Prostate gland (tissue), 2 donors: ENCODE measurements around the gene IGF2. TPM values are rescaled to one million over a fixed set of nuclear protein-coding genes. Genes with fewer than 3 reads are reported as not detected.

ENCODE experiments used
- DNase-seq: peaks from one replicate; pipeline ENCODE4 v3.0.0-alpha.2; 2019; ENCODE audit warnings: low spot score
- H3K27ac ChIP-seq, 2 donors: fragments of 200-600 bp; sonication (generic); 2 replicates each; pipeline ENCODE4 v1.5.1; 2017 to 2019
- H3K27me3 ChIP-seq: fragments of 200-600 bp; sonication (generic); replicated peaks from 2 replicates; pipeline ENCODE4 v1.5.1; 2019; ENCODE audit not compliant: insufficient read depth
- H3K36me3 ChIP-seq, 2 donors: fragments of 200-600 bp; sonication (generic); 1 replicate in 1 of 2; 2 replicates in 1 of 2; pipeline versions ENCODE4 v1.5.1 to v1.8.1; 2017 to 2019
- H3K4me1 ChIP-seq: fragments of 200-600 bp; sonication (generic); replicated peaks from 2 replicates; pipeline ENCODE4 v1.5.1; 2019
- H3K4me3 ChIP-seq, 2 donors: fragments of 200-600 bp; sonication (generic); 2 replicates each; pipeline ENCODE4 v1.5.1; 2017 to 2019
- H3K9me3 ChIP-seq: fragments of 200-600 bp; sonication (generic); 2 replicates; pipeline ENCODE4 v1.5.1; 2017
- CTCF ChIP-seq, 4 experiments: fragments of 200-600 bp in 2 of 4; fragments of 450-650 bp in 2 of 4; sonication (generic) in 2 of 4; IDR thresholded peaks; 1 replicate in 3 of 4; 2 replicates in 1 of 4; pipeline ENCODE4 v1.5.1; 2016 to 2019; ENCODE audit warnings: antibody characterized with exemption in 4 of 4, mild to moderate bottlenecking in 2 of 4, moderate library complexity in 2 of 4
- POLR2A ChIP-seq: fragments of 450-650 bp; IDR thresholded peaks from one replicate; pipeline ENCODE4 v1.6.1; 2016; ENCODE audit warnings: antibody characterized with exemption, mild to moderate bottlenecking
- POLR2AphosphoS5 ChIP-seq: sonication (generic); formaldehyde crosslinking; IDR thresholded peaks from one replicate; pipeline ENCODE4 v1.6.1; 2017; ENCODE audit warnings: antibody characterized with exemption
- WGBS: methylation state at CpG from one replicate; pipeline ENCODE4 v1.1.5; 2018; 5-methylcytosine and 5-hydroxymethylcytosine counted together
- intact Hi-C: fragments of 100-400 bp; cut with DNase I; formaldehyde crosslinking; loops from one replicate; pipeline ENCODE4 v1.14.2; 2022
- total RNA-seq, 2 donors: library from RNA; depleted of rRNA; stranded (reverse); fragments of >200 nt; gene quantifications; one replicate each; pipeline ENCODE4 v1.1.0, GENCODE V29; 2016

Gene IGF2
- total RNA-seq, 2 donors from 2014 or later = 4.1 to 80.7 TPM

DNA sequence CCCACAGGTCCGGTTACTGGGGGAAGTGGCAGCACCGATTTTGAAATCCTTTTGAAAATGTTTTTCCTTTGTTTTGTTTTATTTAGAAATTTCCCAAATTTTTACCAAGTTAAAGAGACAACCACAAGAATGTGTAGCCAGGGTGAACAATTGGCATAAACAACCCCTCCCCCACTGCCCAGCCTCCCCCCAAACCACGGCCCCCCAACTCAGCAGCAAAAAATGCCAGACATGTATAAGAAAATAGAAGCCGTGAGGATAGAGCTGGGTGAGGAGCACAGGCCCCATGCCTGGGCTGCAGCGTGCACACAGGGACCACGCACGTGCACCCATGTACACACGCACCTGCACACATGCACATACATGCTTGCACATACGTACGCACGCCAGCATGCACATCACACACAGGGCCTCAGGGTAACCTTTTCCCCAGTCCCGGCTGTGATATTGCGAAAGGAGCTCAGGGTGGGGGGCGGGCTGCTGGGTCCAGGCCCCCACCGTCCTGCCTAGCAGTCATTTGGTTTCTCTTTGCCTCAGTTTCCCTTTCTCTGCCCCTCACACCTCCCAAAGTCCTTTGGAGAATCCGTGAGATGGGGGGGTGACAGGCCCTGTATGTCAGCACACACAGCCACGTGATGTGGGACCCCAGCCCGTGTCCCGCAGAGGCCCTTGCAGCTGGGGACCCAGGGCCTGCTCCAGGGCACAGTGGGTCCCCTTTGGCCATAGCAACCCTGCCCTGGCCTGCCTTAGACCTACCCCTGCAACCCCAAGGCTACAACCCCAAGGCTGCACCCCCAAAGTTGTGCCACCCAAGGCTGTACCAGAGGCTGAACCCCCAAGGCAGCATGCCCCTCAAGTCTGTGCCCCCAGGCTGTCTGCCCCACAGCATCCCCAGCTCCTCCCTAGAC lies 42.9 kb downstream of the IGF2 start:
- intact Hi-C loops = no loop called here
- DNase-seq = no peak
- Histone ChIP-seq H3K4me3 (no peak overlapping the region), H3K27me3 (no peaks in the 10 kb centered on the region), H3K36me3 (no peaks in the 10 kb centered on the region), H3K27ac (peak overlapping the region; percentile 47 to 70), H3K9me3 (no peaks in the 10 kb centered on the region), H3K4me1 (peaks cover 11% of the 10 kb centered on the region)
- 96% methylated on average over 19 of the region's 19 CpGs for WGBS
- TF ChIP-seq POLR2A = no peak
- no peak for TF ChIP-seq CTCF (IDR thresholded peaks at IDR 0.05)
- no peak for TF ChIP-seq POLR2AphosphoS5

GRCh38 chr11:2095542-2095941 lies 43.6 kb downstream of the IGF2 start:
- WGBS = 96% methylated on average over 7 of the region's 7 CpGs
- intact Hi-C loops = no loop called here
- no peak overlapping the region for H3K4me3 ChIP-seq
- no peaks in the 10 kb centered on the region for H3K9me3 ChIP-seq
- no peak overlapping the region for H3K27ac ChIP-seq
- no peak for TF ChIP-seq POLR2AphosphoS5
- peaks cover 11% of the 10 kb centered on the region for H3K4me1 ChIP-seq
- no peaks in the 10 kb centered on the region for H3K36me3 ChIP-seq
- no peak for DNase-seq
- H3K27me3 ChIP-seq = no peaks in the 10 kb centered on the region

GRCh38 chr11:2095198-2095520 lies 44.0 kb downstream of the IGF2 start:
- no peak for DNase-seq
- H3K9me3 ChIP-seq = no peaks in the 10 kb centered on the region
- peaks cover 11% of the 10 kb centered on the region for H3K4me1 ChIP-seq
- H3K4me3 ChIP-seq = no peak overlapping the region
- intact Hi-C loops = no loop called here
- no peak overlapping the region for H3K27ac ChIP-seq
- no peaks in the 10 kb centered on the region for H3K27me3 ChIP-seq
- H3K36me3 ChIP-seq = no peaks in the 10 kb centered on the region
- TF ChIP-seq POLR2A (no peak), CTCF (IDR thresholded peaks at IDR 0.05) (no peak), POLR2AphosphoS5 (no peak)
- WGBS = 97% methylated on average over 6 of the region's 6 CpGs

DNA sequence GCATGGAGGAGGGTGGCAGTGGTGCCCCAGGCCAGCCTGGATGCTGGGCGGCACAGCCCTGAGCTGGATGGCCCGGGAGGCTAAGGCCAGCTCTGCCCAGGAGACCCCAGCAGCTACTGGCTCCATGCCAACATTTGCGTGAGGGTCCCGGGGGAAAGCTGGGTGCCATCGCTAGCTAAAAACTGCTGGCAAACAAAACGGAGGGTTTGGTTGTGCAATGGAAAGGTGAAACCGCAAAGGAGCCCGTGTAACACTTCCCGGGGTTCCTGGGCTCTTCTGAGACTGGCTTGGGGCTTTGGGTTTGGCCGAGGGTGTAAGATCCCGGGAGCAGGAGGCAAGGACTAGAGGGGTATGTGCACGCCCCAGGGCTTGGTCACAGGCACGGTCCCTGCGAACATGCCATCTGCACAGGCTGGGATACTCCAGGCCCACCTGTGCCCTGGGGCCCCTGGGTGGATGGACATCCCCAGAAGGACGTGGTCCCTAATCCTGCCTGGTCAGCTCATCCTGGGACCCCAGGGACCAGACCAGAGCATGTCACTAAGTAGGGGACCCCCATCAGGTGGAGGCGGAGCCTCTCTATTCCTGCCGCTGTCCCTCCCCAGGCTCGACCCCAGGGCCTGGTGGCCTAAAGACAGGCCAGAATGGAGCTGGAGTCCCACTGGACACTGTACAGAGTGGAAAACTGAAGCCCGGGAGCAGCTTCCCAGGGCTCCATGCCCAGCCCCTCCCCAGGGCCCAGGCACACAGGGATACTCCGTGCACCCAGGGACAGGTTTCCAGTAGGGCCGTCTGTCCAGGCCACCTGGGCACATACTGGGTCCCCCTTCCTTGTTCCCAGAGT lies 44.6 kb downstream of the IGF2 start:
- Histone ChIP-seq H3K4me3 (no peak overlapping the region), H3K4me1 (peaks cover 11% of the 10 kb centered on the region), H3K36me3 (no peaks in the 10 kb centered on the region), H3K27me3 (no peaks in the 10 kb centered on the region), H3K9me3 (no peaks in the 10 kb centered on the region), H3K27ac (no peak overlapping the region)
- intact Hi-C loops = no loop called here
- TF ChIP-seq POLR2AphosphoS5 (no peak), POLR2A (no peak), CTCF (IDR thresholded peaks at IDR 0.05) (no peak)
- WGBS = 78% methylated on average over 21 of the region's 21 CpGs
- no peak for DNase-seq

- no peak overlapping the region for H3K4me3 ChIP-seq
- WGBS = 62% methylated on average over 15 of the region's 18 CpGs
- TF ChIP-seq POLR2AphosphoS5 (no peak), CTCF (IDR thresholded peaks at IDR 0.05) (no peak), POLR2A (no peak)
- peak; percentile 43 for DNase-seq
- H3K27me3 ChIP-seq = no peaks in the 10 kb centered on the region
- H3K9me3 ChIP-seq = no peaks in the 10 kb centered on the region
- peaks cover 11% of the 10 kb centered on the region for H3K4me1 ChIP-seq
- H3K36me3 ChIP-seq = no peaks in the 10 kb centered on the region
- H3K27ac ChIP-seq = no peak overlapping the region
- intact Hi-C loops = no loop called here
Observed at GRCh38 chr11:2093575-2094353, 45.4 kb downstream of the IGF2 start.
